SK-N-SH (cell line): ENCODE data around the gene ASTN2.

Source experiments
- CTCF ChIP-seq: fragments of 200-600 bp; sonication (generic); IDR thresholded peaks from 2 replicates; pipeline ENCODE4 v1.6.1; 2017; ENCODE audit warnings: antibody characterized with exemption, mild to moderate bottlenecking, moderate library complexity
- EZH2phosphoT487 ChIP-seq: fragments of 200-600 bp; sonication (generic); IDR thresholded peaks from 2 replicates; pipeline ENCODE4 v1.6.1; 2017; ENCODE audit warnings: low read depth, mixed run types, mild to moderate bottlenecking, antibody characterized with exemption, moderate library complexity, borderline replicate concordance
- FOSL2 ChIP-seq: IDR thresholded peaks from 2 replicates; pipeline ENCODE4 v1.4.0; 2012; ENCODE audit warnings: low read depth, mild to moderate bottlenecking, moderate library complexity, borderline replicate concordance
- FOXM1 ChIP-seq: IDR thresholded peaks from 2 replicates; pipeline ENCODE4 v1.4.0; 2012; ENCODE audit warnings: low read depth, mild to moderate bottlenecking
- GABPA ChIP-seq: IDR thresholded peaks from 2 replicates; pipeline ENCODE4 v1.4.0; 2012; ENCODE audit warnings: low read depth, mild to moderate bottlenecking
- MAX ChIP-seq: IDR thresholded peaks from 2 replicates; pipeline ENCODE4 v1.4.0; 2012; ENCODE audit warnings: low read depth
- MEF2A ChIP-seq: IDR thresholded peaks from 2 replicates; pipeline ENCODE4 v1.4.0; 2012; ENCODE audit warnings: low read depth, borderline replicate concordance
- REST ChIP-seq: IDR thresholded peaks from 2 replicates; pipeline ENCODE4 v1.6.1; 2012; ENCODE audit warnings: mild to moderate bottlenecking, low read depth, low read length, moderate library complexity
- SIN3A ChIP-seq: IDR thresholded peaks from 2 replicates; pipeline ENCODE4 v1.6.1; 2012; ENCODE audit warnings: low read depth, mild to moderate bottlenecking, low read length, moderate library complexity, borderline replicate concordance
- USF2 ChIP-seq: fragments of 150-350 bp; IDR thresholded peaks from 2 replicates; pipeline ENCODE4 v1.6.1; 2017; ENCODE audit warnings: antibody characterized with exemption, low read length, low read depth, borderline replicate concordance
- ZBTB33 ChIP-seq: IDR thresholded peaks from 2 replicates; pipeline ENCODE4 v1.4.0; 2012; ENCODE audit warnings: low read depth, borderline replicate concordance

GRCh38 chr9:116815835-116816234 lies 599.0 kb downstream of the ASTN2 start:
- TF ChIP-seq REST: no peak
- TF ChIP-seq MEF2A: no peak
- no peak for TF ChIP-seq CTCF
- TF ChIP-seq SIN3A: no peak
- TF ChIP-seq GABPA: no peak
- no peak for TF ChIP-seq EZH2phosphoT487
- TF ChIP-seq FOSL2: no peak
- TF ChIP-seq FOXM1: no peak
- TF ChIP-seq ZBTB33: no peak
- TF ChIP-seq MAX: no peak
- TF ChIP-seq USF2: no peak
